ENCODE measurements around the gene PGF.

Gene PGF

GRCh38 chr14:74978416-74978947 is 23.1 kb upstream of the PGF start:
- no peak for DNase-seq (ENCODE audit: low read depth, low spot score)

- no peak for DNase-seq (ENCODE audit: low read depth, low spot score)
Measured at GRCh38 chr14:74977901-74978385, 22.5 kb upstream of the PGF start.

GRCh38 chr14:74977164-74977900 is 21.9 kb upstream of the PGF start:
- DNase-seq (ENCODE audit: low read depth, low spot score): no peak

- no peak for DNase-seq (ENCODE audit: low read depth, low spot score)
Measured at GRCh38 chr14:74976264-74977113, 21.1 kb upstream of the PGF start.

GRCh38 chr14:74975059-74975810 is 19.8 kb upstream of the PGF start:
- no peak for DNase-seq (ENCODE audit: low read depth, low spot score)

GRCh38 chr14:74974364-74975058 is 19.1 kb upstream of the PGF start:
- no peak for DNase-seq (ENCODE audit: low read depth, low spot score)

GRCh38 chr14:74973905-74974363 is 18.5 kb upstream of the PGF start:
- DNase-seq (ENCODE audit: low read depth, low spot score): no peak

GRCh38 chr14:74973003-74973653 is 17.7 kb upstream of the PGF start:
- no peak for DNase-seq (ENCODE audit: low read depth, low spot score)

GRCh38 chr14:74968811-74969210 is 13.4 kb upstream of the PGF start:
- no peak for DNase-seq (ENCODE audit: low read depth, low spot score)

GRCh38 chr14:74965486-74966153 is 10.2 kb upstream of the PGF start:
- no peak for DNase-seq (ENCODE audit: low read depth, low spot score)

- no peak for DNase-seq (ENCODE audit: low read depth, low spot score)
Measured at GRCh38 chr14:74964787-74965485, 9.5 kb upstream of the PGF start.

- DNase-seq (ENCODE audit: low read depth, low spot score): no peak
Measured at GRCh38 chr14:74963705-74964271, 8.4 kb upstream of the PGF start.

- DNase-seq (ENCODE audit: low read depth, low spot score): no peak
Measured at GRCh38 chr14:74963178-74963704, 7.8 kb upstream of the PGF start.

- DNase-seq (ENCODE audit: low read depth, low spot score): no peak
Measured at GRCh38 chr14:74962493-74962892, 7.1 kb upstream of the PGF start.

GRCh38 chr14:74962046-74962445 is 6.6 kb upstream of the PGF start:
- no peak for DNase-seq (ENCODE audit: low read depth, low spot score)

GRCh38 chr14:74961238-74961911 is 6.0 kb upstream of the PGF start:
- DNase-seq (ENCODE audit: low read depth, low spot score): no peak

- no peak for DNase-seq (ENCODE audit: low read depth, low spot score)
Measured at GRCh38 chr14:74960736-74961135, 5.3 kb upstream of the PGF start.

GRCh38 chr14:74959596-74960180 is 4.3 kb upstream of the PGF start:
- no peak for DNase-seq (ENCODE audit: low read depth, low spot score)

Measured in brain pericyte (primary cell).